ENCODE data around the gene CTNNA1. TPM values are rescaled to one million over a fixed set of nuclear protein-coding genes. Genes with fewer than 3 reads are reported as not detected.

Gene CTNNA1
- polyA plus RNA-seq, 1 experiment: 140 TPM

DNA sequence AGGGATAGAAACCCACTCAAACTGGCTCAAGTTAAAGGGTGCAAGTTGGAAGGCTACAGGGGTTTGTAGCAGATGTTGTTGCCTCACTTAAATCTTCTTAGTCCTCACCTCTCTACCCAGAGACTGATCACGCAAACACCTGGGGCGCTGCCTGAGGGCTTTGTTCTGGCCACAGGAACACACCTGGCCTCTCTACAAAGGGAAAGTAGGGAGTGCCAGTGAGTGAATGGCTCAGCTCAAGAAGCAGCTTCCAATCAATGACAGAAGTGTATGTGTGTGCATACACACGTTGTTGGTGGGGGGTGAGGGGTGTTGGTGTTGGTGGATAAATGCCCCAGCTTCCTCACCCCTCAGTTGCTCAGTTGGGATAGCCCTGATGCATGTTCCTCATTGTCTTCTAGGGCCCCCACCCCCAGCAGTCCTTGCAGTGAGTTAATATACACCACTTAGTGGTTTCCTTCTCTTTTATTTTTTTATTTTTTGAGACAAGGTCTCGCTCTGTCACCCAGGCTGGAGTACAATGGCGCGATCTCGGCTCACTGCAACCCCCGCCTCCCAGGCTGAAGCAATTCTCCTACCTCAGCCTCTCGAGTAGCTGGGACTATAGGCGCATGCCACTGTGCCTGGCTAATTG is 30.6 kb upstream of the CTNNA1 start:
- DNase-seq (ENCODE audit: low read depth, low spot score): no peak
- TF ChIP-seq, protein P1, sequence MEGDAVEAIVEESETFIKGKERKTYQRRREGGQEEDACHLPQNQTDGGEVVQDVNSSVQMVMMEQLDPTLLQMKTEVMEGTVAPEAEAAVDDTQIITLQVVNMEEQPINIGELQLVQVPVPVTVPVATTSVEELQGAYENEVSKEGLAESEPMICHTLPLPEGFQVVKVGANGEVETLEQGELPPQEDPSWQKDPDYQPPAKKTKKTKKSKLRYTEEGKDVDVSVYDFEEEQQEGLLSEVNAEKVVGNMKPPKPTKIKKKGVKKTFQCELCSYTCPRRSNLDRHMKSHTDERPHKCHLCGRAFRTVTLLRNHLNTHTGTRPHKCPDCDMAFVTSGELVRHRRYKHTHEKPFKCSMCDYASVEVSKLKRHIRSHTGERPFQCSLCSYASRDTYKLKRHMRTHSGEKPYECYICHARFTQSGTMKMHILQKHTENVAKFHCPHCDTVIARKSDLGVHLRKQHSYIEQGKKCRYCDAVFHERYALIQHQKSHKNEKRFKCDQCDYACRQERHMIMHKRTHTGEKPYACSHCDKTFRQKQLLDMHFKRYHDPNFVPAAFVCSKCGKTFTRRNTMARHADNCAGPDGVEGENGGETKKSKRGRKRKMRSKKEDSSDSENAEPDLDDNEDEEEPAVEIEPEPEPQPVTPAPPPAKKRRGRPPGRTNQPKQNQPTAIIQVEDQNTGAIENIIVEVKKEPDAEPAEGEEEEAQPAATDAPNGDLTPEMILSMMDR (IDR thresholded peaks at IDR 0.05; ENCODE audit: low read depth, low read length): no peak
- CTCF ChIA-PET: no interaction called here

DNA sequence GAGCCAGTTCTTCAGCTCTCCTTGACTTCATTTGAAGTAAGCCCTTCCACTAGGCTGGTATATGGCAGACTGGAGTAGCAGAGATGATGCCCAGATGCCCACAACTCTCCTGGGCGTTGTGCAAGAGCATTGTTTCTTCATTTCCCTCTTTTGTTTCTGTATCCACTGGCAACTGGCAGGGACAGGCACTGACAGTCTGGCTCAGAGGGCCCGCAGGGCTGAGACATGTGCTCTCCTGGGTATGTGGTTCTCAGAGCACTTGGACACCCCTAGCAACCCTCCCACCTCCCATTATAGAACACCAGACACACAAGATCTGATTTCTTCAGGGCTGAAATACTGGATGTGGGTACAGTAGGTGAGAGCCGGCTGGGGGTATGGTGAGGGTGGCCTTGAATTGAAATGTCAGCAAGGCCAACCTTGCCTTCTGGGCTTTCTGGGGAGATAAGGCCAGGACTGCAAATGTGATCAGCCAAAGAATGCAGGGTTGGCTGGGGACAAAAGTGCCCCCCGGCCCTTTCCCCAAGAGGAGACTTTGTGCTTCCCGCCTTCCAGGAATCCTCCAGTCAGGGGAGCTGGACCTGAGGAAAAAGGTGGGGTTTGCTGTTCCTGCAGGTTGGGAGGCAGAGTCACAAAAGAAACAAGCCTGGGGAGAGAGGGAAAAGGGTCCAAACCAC is 28.6 kb upstream of the CTNNA1 start:
- POLR2A ChIA-PET: interaction anchor here (1.4 kb wide), 1 partner anchor 149 kb away, joined by 4 read pairs; the partner anchor contains the start of gene HSPA9
- H3K27me3 ChIP-seq (ENCODE audit: control insufficient read depth, insufficient read depth, low read length): peaks cover 16% of the 10 kb centered on the region
- no peaks in the 10 kb centered on the region for H3K9me3 ChIP-seq (ENCODE audit: control insufficient read depth, insufficient read depth, low read length)
- no peak overlapping the region for H3K27ac ChIP-seq (ENCODE audit: low read depth, low read length)
- CTCF ChIA-PET: interaction anchor here (0.8 to 1.5 kb wide), 4 partner anchors 9 to 145 kb away, joined by 3 to 12 read pairs (median 6); no protein-coding TSS in a partner anchor
- DNase-seq (ENCODE audit: low read depth, low spot score): no peak
- H3K4me3 ChIP-seq (ENCODE audit: low read depth, low read length): no peak overlapping the region
- TF ChIP-seq, protein P1 (IDR thresholded peaks at IDR 0.05; ENCODE audit: low read depth, low read length): no peak

More for the DNA sequence above, 30.6 kb upstream of the CTNNA1 start:
- POLR2A ChIA-PET: no interaction called here
- no peaks in the 10 kb centered on the region for H3K9me3 ChIP-seq (ENCODE audit: control insufficient read depth, insufficient read depth, low read length)
- H3K27me3 ChIP-seq (ENCODE audit: control insufficient read depth, insufficient read depth, low read length): peaks cover 16% of the 10 kb centered on the region
- H3K4me3 ChIP-seq (ENCODE audit: low read depth, low read length): no peak overlapping the region
- no peak overlapping the region for H3K27ac ChIP-seq (ENCODE audit: low read depth, low read length)

GRCh38 chr5:138725153-138725817 is 27.9 kb upstream of the CTNNA1 start:
- TF ChIP-seq, protein P1 (IDR thresholded peaks at IDR 0.05; ENCODE audit: low read depth, low read length): peak; percentile 44
- Histone ChIP-seq H3K27me3 (ENCODE audit: control insufficient read depth, insufficient read depth, low read length) (peaks cover 16% of the 10 kb centered on the region), H3K27ac (ENCODE audit: low read depth, low read length) (no peak overlapping the region), H3K4me3 (ENCODE audit: low read depth, low read length) (no peak overlapping the region), H3K9me3 (ENCODE audit: control insufficient read depth, insufficient read depth, low read length) (no peaks in the 10 kb centered on the region)
- ChIA-PET POLR2A (interaction anchor here (1.4 kb wide), 1 partner anchor 150 kb away, joined by 4 read pairs; the partner anchor contains the start of gene HSPA9), CTCF (interaction anchor here (0.6 to 1.5 kb wide), 6 partner anchors 10 to 541 kb away, joined by 3 to 12 read pairs (median 6); no protein-coding TSS in a partner anchor)
- DNase-seq (ENCODE audit: low read depth, low spot score): peak; percentile 4

- POLR2A ChIA-PET: interaction anchor here (1.4 kb wide), 1 partner anchor 150 kb away, joined by 4 read pairs; the partner anchor contains the start of gene HSPA9
- Histone ChIP-seq H3K27ac (ENCODE audit: low read depth, low read length) (no peak overlapping the region), H3K4me3 (ENCODE audit: low read depth, low read length) (no peak overlapping the region), H3K27me3 (ENCODE audit: control insufficient read depth, insufficient read depth, low read length) (peaks cover 14% of the 10 kb centered on the region), H3K9me3 (ENCODE audit: control insufficient read depth, insufficient read depth, low read length) (no peaks in the 10 kb centered on the region)
- CTCF ChIA-PET: interaction anchor here (0.6 to 1.5 kb wide), 6 partner anchors 10 to 540 kb away, joined by 3 to 12 read pairs (median 6); no protein-coding TSS in a partner anchor
- TF ChIP-seq, protein P1 (IDR thresholded peaks at IDR 0.05; ENCODE audit: low read depth, low read length): no peak
- DNase-seq (ENCODE audit: low read depth, low spot score): no peak
Measured at GRCh38 chr5:138725818-138726416, 27.3 kb upstream of the CTNNA1 start.
